NCI-H2107 (cell line): ENCODE results near the gene ACACA.
"Not testable (repeated sequence)": the region's sequence is repeated elsewhere in the genome, so short reads cannot be mapped to it uniquely, and the experiment has no call there.

Source experiments
- DNase-seq: peaks from one replicate; lab custom pipeline; 2025; lab: John Stamatoyannopoulos, UW

The ACACA gene

GRCh38 chr17:37393352-37393751, 13.3 kb downstream of the ACACA start:
- DNase-seq, result no peak

GRCh38 chr17:37392024-37392590, 14.5 kb downstream of the ACACA start:
- DNase-seq, result no peak

GRCh38 chr17:37391146-37391545, 15.5 kb downstream of the ACACA start:
- DNase-seq, result no peak

GRCh38 chr17:37389160-37389559, 17.5 kb downstream of the ACACA start:
- DNase-seq, result no peak

- no peak for DNase-seq
Measured at GRCh38 chr17:37388266-37388665, 18.4 kb downstream of the ACACA start.

GRCh38 chr17:37386462-37386861, 20.2 kb downstream of the ACACA start:
- DNase-seq, result no peak

GRCh38 chr17:37385474-37385990, 21.1 kb downstream of the ACACA start:
- DNase-seq, result no peak

- DNase-seq, result no peak
Measured at GRCh38 chr17:37384560-37385149, 22.0 kb downstream of the ACACA start.

GRCh38 chr17:37382056-37382455, 24.6 kb downstream of the ACACA start:
- DNase-seq, result no peak

GRCh38 chr17:37375706-37376105, 30.9 kb downstream of the ACACA start, which contains the start of gene C17orf78:
TSS of gene C17orf78 (plus strand) at chr17:37375985. CDS start at chr17:37376093, 108 bp downstream.
- DNase-seq, result no peak

- DNase-seq, result peak; percentile 76
Measured at GRCh38 chr17:37373530-37374159, 33.0 kb downstream of the ACACA start.

GRCh38 chr17:37368577-37368976, 38.1 kb downstream of the ACACA start:
- no peak for DNase-seq

GRCh38 chr17:37365589-37365988, 41.0 kb downstream of the ACACA start:
- DNase-seq, result no peak

- no peak for DNase-seq
Measured at GRCh38 chr17:37361543-37361942, 45.1 kb downstream of the ACACA start.

GRCh38 chr17:37360632-37361031, 46.0 kb downstream of the ACACA start:
- DNase-seq, result no peak

- no peak for DNase-seq
Measured at GRCh38 chr17:37359682-37360188, 46.9 kb downstream of the ACACA start.

GRCh38 chr17:37358830-37359681, 47.6 kb downstream of the ACACA start:
- DNase-seq, result peak; percentile 77

GRCh38 chr17:37358098-37358829, 48.4 kb downstream of the ACACA start:
- peak; percentile 45 for DNase-seq

- not testable (repeated sequence) for DNase-seq
Measured at GRCh38 chr17:37356796-37357569, 49.7 kb downstream of the ACACA start.

GRCh38 chr17:37346863-37347402, 59.7 kb downstream of the ACACA start:
- DNase-seq, result not testable (repeated sequence)
